Endothelial cell of umbilical vein (primary cell): ENCODE results near the gene CACNB4. TPM values are rescaled to one million over a fixed set of nuclear protein-coding genes. Genes with fewer than 3 reads are reported as not detected.

Experiments used
- BruUV-seq: library from RNA; stranded (reverse); fragments of 400-500 nt; replicated peaks from 2 replicates; lab custom pipeline; 2021; lab: Mats Ljungman, UMichigan
- CTCF ChIA-PET: fragments of 300-600, 350-600 bp; sonication (Branson Sonifier 250); formaldehyde crosslinking; loops from one replicate; lab custom pipeline; 2021; ENCODE audit warnings: antibody characterized with exemption, inconsistent platforms; lab: Charles Lee
- POLR2A ChIA-PET: fragments of 300-600, 350-600 bp; sonication (Branson Sonifier 250); formaldehyde crosslinking; loops from one replicate; lab custom pipeline; 2021; ENCODE audit warnings: antibody characterized with exemption, inconsistent platforms; lab: Charles Lee
- DNase-seq: peaks from one replicate; pipeline ENCODE4 v3.0.0-alpha.2; 2011; ENCODE audit warnings: low read depth, low spot score
- FAIRE-seq: peaks from 2 replicates; lab custom pipeline; 2011; peaks lifted over from hg19 to GRCh38; lab: Jason Lieb, UNC
- H2AFZ ChIP-seq: 2 replicates; pipeline ENCODE4 v1.6.0; 2012; ENCODE audit warnings: low read depth, low read length, control low read depth, inconsistent platforms
- H3K27ac ChIP-seq: 2 replicates; pipeline ENCODE4 v1.5.1; 2011; ENCODE audit warnings: low read depth, mild to moderate bottlenecking, control low read depth, low read length, moderate library complexity; ENCODE audit not compliant: insufficient read depth
- H3K27me3 ChIP-seq, 2 experiments: 2 replicates each; pipeline versions ENCODE4 v1.6.0 to v1.6.1; 2011; ENCODE audit warnings: low read length in 2 of 2, mixed read lengths in 1 of 2; ENCODE audit not compliant: control insufficient read depth in 2 of 2, insufficient read depth in 2 of 2
- H3K36me3 ChIP-seq, 2 experiments: 2 replicates in 1 of 2; 3 replicates in 1 of 2; pipeline ENCODE4 v1.5.1; 2011; ENCODE audit warnings: low read length in 2 of 2, mild to moderate bottlenecking in 1 of 2, moderate library complexity in 1 of 2; ENCODE audit not compliant: control insufficient read depth in 2 of 2, insufficient read depth in 2 of 2; ENCODE audit errors: extremely low read depth in 1 of 2
- H3K4me1 ChIP-seq: 3 replicates; pipeline ENCODE4 v1.5.1; 2011; ENCODE audit warnings: mild to moderate bottlenecking, low read length; ENCODE audit not compliant: control insufficient read depth, insufficient read depth; ENCODE audit errors: extremely low read depth
- H3K4me2 ChIP-seq: 2 replicates; pipeline ENCODE4 v1.6.1; 2011; ENCODE audit warnings: low read length, control low read depth, mixed read lengths; ENCODE audit not compliant: insufficient read depth
- H3K4me3 ChIP-seq, 3 experiments: fragments of 200-600 bp in 1 of 3; sonication (generic), shearing (Covaris generic) in 1 of 3; replicated peaks in 1 of 3; 2 replicates each; pipeline ENCODE4 v1.5.1; 2011 to 2016; ENCODE audit warnings: control low read depth in 3 of 3, low read length in 3 of 3, mild to moderate bottlenecking in 2 of 3, inconsistent platforms in 1 of 3, low read depth in 1 of 3, moderate library complexity in 1 of 3; ENCODE audit not compliant: insufficient read depth in 1 of 3
- H3K79me2 ChIP-seq: 2 replicates; pipeline ENCODE4 v1.6.0; 2012; ENCODE audit warnings: low read length, inconsistent platforms; ENCODE audit not compliant: control insufficient read depth, insufficient read depth
- H3K9ac ChIP-seq: replicated peaks from 2 replicates; pipeline ENCODE3; 2011; ENCODE audit warnings: low read length, control low read depth; ENCODE audit not compliant: insufficient read depth; ENCODE audit errors: extremely low read depth
- H3K9me1 ChIP-seq: replicated peaks from 3 replicates; pipeline ENCODE4 v1.6.0; 2011; ENCODE audit warnings: mild to moderate bottlenecking, low read length; ENCODE audit not compliant: control insufficient read depth, insufficient read depth; ENCODE audit errors: extremely low read depth
- H3K9me3 ChIP-seq: replicated peaks from 2 replicates; pipeline ENCODE4 v1.5.1; 2012; ENCODE audit warnings: low read length, inconsistent platforms; ENCODE audit not compliant: control insufficient read depth, insufficient read depth
- H4K20me1 ChIP-seq: replicated peaks from 2 replicates; pipeline ENCODE3; 2011; ENCODE audit warnings: mild to moderate bottlenecking, low read length; ENCODE audit not compliant: control insufficient read depth, insufficient read depth; ENCODE audit errors: extremely low read depth
- CTCF ChIP-seq, 2 donors: IDR thresholded peaks; 1 replicate in 1 of 2; 2 replicates in 1 of 2; pipeline ENCODE4 v1.5.1; 2011; ENCODE audit warnings: low read length in 2 of 2, mild to moderate bottlenecking in 2 of 2, moderate library complexity in 2 of 2, control low read depth in 1 of 2, inconsistent platforms in 1 of 2, low read depth in 1 of 2; ENCODE audit not compliant: insufficient read depth in 1 of 2; ENCODE audit errors: extremely low read depth in 1 of 2
- EZH2 ChIP-seq: IDR thresholded peaks from 2 replicates; pipeline ENCODE4 v1.6.1; 2012; ENCODE audit warnings: borderline replicate concordance, low read depth, mild to moderate bottlenecking, moderate library complexity, low read length, inconsistent platforms; ENCODE audit not compliant: severe bottlenecking
- FOS ChIP-seq: IDR thresholded peaks from 2 replicates; pipeline ENCODE4 v1.6.1; 2011; ENCODE audit warnings: mild to moderate bottlenecking, low read length, moderate library complexity, borderline replicate concordance; ENCODE audit not compliant: insufficient read depth
- GATA2 ChIP-seq: IDR thresholded peaks from 2 replicates; pipeline ENCODE4 v1.7.0; 2011; ENCODE audit warnings: low read depth, mild to moderate bottlenecking, moderate library complexity, mixed read lengths, low read length; ENCODE audit not compliant: insufficient read length, insufficient read depth
- MAX ChIP-seq: IDR thresholded peaks from 2 replicates; pipeline ENCODE4 v1.6.1; 2011; ENCODE audit not compliant: insufficient read depth, insufficient read length
- MYC ChIP-seq: IDR thresholded peaks from one replicate; pipeline ENCODE4 v1.6.1; 2011; ENCODE audit warnings: mild to moderate bottlenecking, low read depth, low read length
- POLR2A ChIP-seq: IDR thresholded peaks from 2 replicates; pipeline ENCODE4 v1.6.1; 2012; ENCODE audit warnings: low read depth, mild to moderate bottlenecking, control low read depth, low read length
- POLR2AphosphoS5 ChIP-seq: IDR thresholded peaks from 2 replicates; pipeline ENCODE4 v1.6.1; 2012; ENCODE audit warnings: low read depth, mild to moderate bottlenecking, control low read depth, low read length, moderate library complexity; ENCODE audit not compliant: insufficient read depth
- dilution Hi-C: fragments of 300-500 bp; cut with MboI; formaldehyde crosslinking; loops from one replicate; pipeline ENCODE4 v1.15.0; 2019; ENCODE audit warnings: low sequenced_read_pairs; ENCODE audit not compliant: extremely low pct_ligation_motif_present
- intact Hi-C: fragments of 100-400 bp; cut with micrococcal nuclease; formaldehyde crosslinking; loops from one replicate; pipeline ENCODE4 v1.10.0; 2022
- polyA plus RNA-seq, 4 experiments: library from polyadenylated mRNA; depleted of rRNA in 3 of 4; stranded (reverse) in 3 of 4; unstranded in 1 of 4; fragments of >200 nt; gene quantifications; 2 replicates each; pipeline versions ENCODE4 v1.2.1 to v1.2.3, GENCODE V29; 2011 to 2012; ENCODE audit warnings: missing spikeins in 1 of 4
- total RNA-seq: library from RNA; stranded (reverse); gene quantifications from 2 replicates; pipeline ENCODE4 v1.2.3, GENCODE V29; 2021

Gene CACNB4
- total and polyA plus RNA-seq, 2 donors (not counting 3 experiments of a cell fraction or from before 2014, with no cell fraction given) = 0.23 to 0.58 TPM

GRCh38 chr2:152062125-152063091, 36.4 kb downstream of the CACNB4 start:
- no peak overlapping the region for H3K4me2 ChIP-seq
- intact Hi-C loops = no loop called here
- H2AFZ ChIP-seq = no peak overlapping the region
- no peaks in the 10 kb centered on the region for H4K20me1 ChIP-seq
- no peak for TF ChIP-seq MYC
- no peak for TF ChIP-seq EZH2
- no peak for TF ChIP-seq FOS
- TF ChIP-seq POLR2A = no peak
- no peak for TF ChIP-seq MAX
- TF ChIP-seq GATA2 = no peak
- TF ChIP-seq CTCF (IDR thresholded peaks at IDR 0.05; ENCODE audit: extremely low read depth in 1 of 2, insufficient read depth in 1 of 2, low read depth in 1 of 2, low read length in 2 of 2) = no peak
- TF ChIP-seq POLR2AphosphoS5 = no peak
- peaks cover 0 to 8% of the 10 kb centered on the region in 2 experiments for H3K27me3 ChIP-seq
- BruUV-seq = no TSS peak
- no peaks in the 10 kb centered on the region for H3K9me1 ChIP-seq
- FAIRE-seq = no peak
- no peaks in the 10 kb centered on the region for H3K4me1 ChIP-seq
- no peaks in the 10 kb centered on the region for H3K9me3 ChIP-seq
- no peaks in the 10 kb centered on the region for H3K36me3 ChIP-seq
- ChIA-PET CTCF (no interaction called here), POLR2A (interaction anchor here (0.5 to 0.7 kb wide), 2 partner anchors 25 to 1392 kb away, joined by 3 read pairs; no protein-coding TSS in a partner anchor)
- no peak overlapping the region for H3K4me3 ChIP-seq
- no peak for DNase-seq
- H3K9ac ChIP-seq = no peak overlapping the region
- no peaks in the 10 kb centered on the region for H3K79me2 ChIP-seq
- dilution Hi-C loops = no loop called here
- H3K27ac ChIP-seq = no peak overlapping the region
